A673 (cell line): ENCODE data around the gene TANC1.

Source experiments
- EZH2 ChIP-seq: fragments of 200-600 bp; sonication (generic); IDR thresholded peaks from 2 replicates; pipeline ENCODE4 v1.6.1; 2017; ENCODE audit warnings: borderline replicate concordance, low read depth, mild to moderate bottlenecking, mixed read lengths, antibody characterized with exemption, low read length; ENCODE audit not compliant: poor library complexity, severe bottlenecking
- TF ChIP-seq, protein P1 (sequence below): fragments of 300-800, 200-600 bp; sonication (generic); conservative IDR thresholded peaks from 2 replicates; pipeline ENCODE4 v1.5.1; 2017; ENCODE audit warnings: low read depth, mild to moderate bottlenecking, antibody characterized with exemption, low read length, moderate library complexity, mixed read lengths

DNA sequence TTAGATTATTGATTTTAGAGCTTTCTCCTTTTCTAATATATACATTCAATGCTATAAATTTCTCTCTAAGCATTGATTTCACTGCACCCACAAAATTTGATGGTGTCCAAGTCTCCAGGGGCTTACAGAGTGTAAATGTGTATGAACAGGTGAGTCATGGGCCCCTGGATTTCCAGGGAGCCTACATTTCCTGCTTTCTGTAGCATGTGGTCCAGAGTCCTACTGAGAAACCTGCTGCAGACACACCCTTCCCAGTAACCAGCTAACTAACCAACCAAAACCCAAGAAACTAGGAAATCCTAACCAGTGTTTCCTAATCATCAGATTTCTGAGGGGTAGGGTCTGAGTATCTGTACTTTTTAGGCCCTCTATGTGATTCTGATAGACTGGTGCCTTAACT lies 39.5 kb upstream of the TANC1 start:
- TF ChIP-seq, protein P1, sequence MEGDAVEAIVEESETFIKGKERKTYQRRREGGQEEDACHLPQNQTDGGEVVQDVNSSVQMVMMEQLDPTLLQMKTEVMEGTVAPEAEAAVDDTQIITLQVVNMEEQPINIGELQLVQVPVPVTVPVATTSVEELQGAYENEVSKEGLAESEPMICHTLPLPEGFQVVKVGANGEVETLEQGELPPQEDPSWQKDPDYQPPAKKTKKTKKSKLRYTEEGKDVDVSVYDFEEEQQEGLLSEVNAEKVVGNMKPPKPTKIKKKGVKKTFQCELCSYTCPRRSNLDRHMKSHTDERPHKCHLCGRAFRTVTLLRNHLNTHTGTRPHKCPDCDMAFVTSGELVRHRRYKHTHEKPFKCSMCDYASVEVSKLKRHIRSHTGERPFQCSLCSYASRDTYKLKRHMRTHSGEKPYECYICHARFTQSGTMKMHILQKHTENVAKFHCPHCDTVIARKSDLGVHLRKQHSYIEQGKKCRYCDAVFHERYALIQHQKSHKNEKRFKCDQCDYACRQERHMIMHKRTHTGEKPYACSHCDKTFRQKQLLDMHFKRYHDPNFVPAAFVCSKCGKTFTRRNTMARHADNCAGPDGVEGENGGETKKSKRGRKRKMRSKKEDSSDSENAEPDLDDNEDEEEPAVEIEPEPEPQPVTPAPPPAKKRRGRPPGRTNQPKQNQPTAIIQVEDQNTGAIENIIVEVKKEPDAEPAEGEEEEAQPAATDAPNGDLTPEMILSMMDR = no peak
- no peak for TF ChIP-seq EZH2
